ACC112 (cell line): ENCODE results near the gene UBAP2.

Experiments used
- H2AFZ ChIP-seq: fragments of 200-600 bp; sonication (generic); one replicate; pipeline ENCODE4 v1.6.0; 2017; ENCODE audit warnings: antibody characterized with exemption, low read length; ENCODE audit not compliant: unreplicated experiment
- H3K27ac ChIP-seq: fragments of 200-600 bp; sonication (generic); 2 replicates; pipeline ENCODE4 v1.5.1; 2014; ENCODE audit warnings: low read depth, mild to moderate bottlenecking, antibody characterized with exemption, low read length, moderate library complexity
- H3K27me3 ChIP-seq: fragments of 200-600 bp; sonication (generic); 2 replicates; pipeline ENCODE4 v1.6.1; 2014; ENCODE audit warnings: mild to moderate bottlenecking, antibody characterized with exemption, low read length, moderate library complexity, mixed read lengths; ENCODE audit not compliant: insufficient read depth
- H3K36me3 ChIP-seq: fragments of 200-600 bp; sonication (generic); 2 replicates; pipeline ENCODE4 v1.6.1; 2016; ENCODE audit warnings: mild to moderate bottlenecking, antibody characterized with exemption, low read length, moderate library complexity, mixed read lengths; ENCODE audit not compliant: insufficient read depth
- H3K4me1 ChIP-seq: fragments of 200-600 bp; sonication (generic); one replicate; pipeline ENCODE4 v1.6.1; 2016; ENCODE audit warnings: low read length, mixed read lengths; ENCODE audit not compliant: insufficient read depth, unreplicated experiment, control insufficient read depth
- H3K4me3 ChIP-seq: fragments of 200-600 bp; sonication (generic); 2 replicates; pipeline ENCODE4 v1.5.1; 2014; ENCODE audit warnings: mild to moderate bottlenecking, low read depth, low read length
- H3K79me2 ChIP-seq: fragments of 200-600 bp; sonication (generic); one replicate; pipeline ENCODE4 v1.6.0; 2016; ENCODE audit warnings: low read length; ENCODE audit not compliant: control insufficient read depth, unreplicated experiment, insufficient read depth

Gene UBAP2

GRCh38 chr9:33906769-33907168, 141.9 kb downstream of the UBAP2 start:
- Histone ChIP-seq H3K4me1 (no peaks in the 10 kb centered on the region), H3K27ac (no peak overlapping the region), H3K27me3 (no peaks in the 10 kb centered on the region), H3K79me2 (peaks cover 57% of the 10 kb centered on the region), H3K36me3 (peaks cover 15% of the 10 kb centered on the region), H3K4me3 (no peak overlapping the region), H2AFZ (no peak overlapping the region)

GRCh38 chr9:33905137-33905536, 143.6 kb downstream of the UBAP2 start:
- peaks cover 57% of the 10 kb centered on the region for H3K79me2 ChIP-seq
- H2AFZ ChIP-seq, result no peak overlapping the region
- H3K27ac ChIP-seq, result no peak overlapping the region
- no peaks in the 10 kb centered on the region for H3K4me1 ChIP-seq
- H3K36me3 ChIP-seq, result peaks cover 23% of the 10 kb centered on the region
- H3K27me3 ChIP-seq, result no peaks in the 10 kb centered on the region
- no peak overlapping the region for H3K4me3 ChIP-seq

GRCh38 chr9:33903157-33903780, 145.4 kb downstream of the UBAP2 start:
- H3K27me3 ChIP-seq, result no peaks in the 10 kb centered on the region
- H2AFZ ChIP-seq, result no peak overlapping the region
- H3K4me3 ChIP-seq, result no peak overlapping the region
- H3K27ac ChIP-seq, result no peak overlapping the region
- peaks cover 25% of the 10 kb centered on the region for H3K36me3 ChIP-seq
- peaks cover 47% of the 10 kb centered on the region for H3K79me2 ChIP-seq
- H3K4me1 ChIP-seq, result no peaks in the 10 kb centered on the region

- Histone ChIP-seq H3K4me1 (peaks cover 5% of the 10 kb centered on the region), H3K36me3 (no peaks in the 10 kb centered on the region), H3K27me3 (no peaks in the 10 kb centered on the region), H3K27ac (no peak overlapping the region), H3K4me3 (no peak overlapping the region), H3K79me2 (peaks cover 39% of the 10 kb centered on the region), H2AFZ (no peak overlapping the region)
Measured at GRCh38 chr9:33894316-33894715, 154.4 kb downstream of the UBAP2 start.

GRCh38 chr9:33893861-33894260, 154.8 kb downstream of the UBAP2 start:
- Histone ChIP-seq H3K4me3 (no peak overlapping the region), H3K27me3 (no peaks in the 10 kb centered on the region), H3K4me1 (peaks cover 5% of the 10 kb centered on the region), H3K27ac (no peak overlapping the region), H3K36me3 (no peaks in the 10 kb centered on the region), H2AFZ (no peak overlapping the region), H3K79me2 (peaks cover 38% of the 10 kb centered on the region)

GRCh38 chr9:33885948-33886347, 162.7 kb downstream of the UBAP2 start:
- no peak overlapping the region for H2AFZ ChIP-seq
- no peak overlapping the region for H3K27ac ChIP-seq
- H3K4me3 ChIP-seq, result no peak overlapping the region
- H3K36me3 ChIP-seq, result no peaks in the 10 kb centered on the region
- H3K79me2 ChIP-seq, result peaks cover 72% of the 10 kb centered on the region
- H3K4me1 ChIP-seq, result peaks cover 20% of the 10 kb centered on the region
- no peaks in the 10 kb centered on the region for H3K27me3 ChIP-seq

- H3K36me3 ChIP-seq, result no peaks in the 10 kb centered on the region
- no peaks in the 10 kb centered on the region for H3K27me3 ChIP-seq
- H3K27ac ChIP-seq, result no peak overlapping the region
- no peak overlapping the region for H2AFZ ChIP-seq
- peaks cover 76% of the 10 kb centered on the region for H3K79me2 ChIP-seq
- H3K4me1 ChIP-seq, result peaks cover 26% of the 10 kb centered on the region
- no peak overlapping the region for H3K4me3 ChIP-seq
Measured at GRCh38 chr9:33884856-33885701, 163.6 kb downstream of the UBAP2 start.

- Histone ChIP-seq H2AFZ (no peak overlapping the region), H3K79me2 (peaks cover 93% of the 10 kb centered on the region), H3K27ac (no peak overlapping the region), H3K36me3 (no peaks in the 10 kb centered on the region), H3K27me3 (no peaks in the 10 kb centered on the region), H3K4me3 (no peak overlapping the region), H3K4me1 (peaks cover 26% of the 10 kb centered on the region)
Measured at GRCh38 chr9:33881635-33882034, 167.1 kb downstream of the UBAP2 start.

- no peaks in the 10 kb centered on the region for H3K36me3 ChIP-seq
- peaks cover 22% of the 10 kb centered on the region for H3K4me1 ChIP-seq
- no peak overlapping the region for H3K4me3 ChIP-seq
- H3K27me3 ChIP-seq, result no peaks in the 10 kb centered on the region
- peaks cover 93% of the 10 kb centered on the region for H3K79me2 ChIP-seq
- no peak overlapping the region for H2AFZ ChIP-seq
- no peak overlapping the region for H3K27ac ChIP-seq
Measured at GRCh38 chr9:33880211-33881089, 168.2 kb downstream of the UBAP2 start.

- Histone ChIP-seq H3K4me1 (peaks cover 13% of the 10 kb centered on the region), H3K36me3 (no peaks in the 10 kb centered on the region), H3K79me2 (peaks cover 88% of the 10 kb centered on the region), H3K4me3 (no peak overlapping the region), H2AFZ (no peak overlapping the region), H3K27me3 (no peaks in the 10 kb centered on the region), H3K27ac (no peak overlapping the region)
Measured at GRCh38 chr9:33878691-33879366, 169.9 kb downstream of the UBAP2 start.
